ENCODE measurements around the gene SLCO4A1.

DNA sequence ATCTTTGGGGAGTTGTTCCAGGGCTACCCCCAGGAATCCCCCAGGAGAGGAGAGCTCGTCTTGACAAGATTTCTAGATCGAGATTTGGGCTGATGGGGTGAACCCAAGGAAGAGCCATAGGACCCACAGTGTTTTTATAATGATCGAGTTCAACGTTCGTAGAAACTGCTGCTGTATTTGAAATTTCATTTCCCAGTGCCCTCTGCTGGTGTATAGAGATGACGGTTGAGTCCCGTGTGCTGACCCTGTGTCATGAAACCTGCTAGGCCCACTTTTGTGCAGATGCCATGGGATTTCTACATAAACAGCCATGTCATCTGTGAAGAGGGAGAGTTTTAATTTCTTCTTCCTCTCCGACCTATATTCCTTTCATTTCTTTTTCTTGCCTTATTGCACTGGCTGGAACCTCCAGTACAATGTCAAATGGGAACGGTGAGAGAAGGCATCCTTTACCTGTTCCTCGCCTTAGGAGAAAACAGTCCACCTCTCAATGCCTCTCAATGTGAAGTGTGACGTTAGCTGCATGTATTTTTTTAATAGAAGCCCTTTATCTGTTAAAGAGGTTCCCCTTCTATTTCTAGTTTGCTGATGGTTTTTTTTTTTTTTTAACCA is 37.8 kb downstream of the SLCO4A1 start:
- TF ChIP-seq, protein P1, sequence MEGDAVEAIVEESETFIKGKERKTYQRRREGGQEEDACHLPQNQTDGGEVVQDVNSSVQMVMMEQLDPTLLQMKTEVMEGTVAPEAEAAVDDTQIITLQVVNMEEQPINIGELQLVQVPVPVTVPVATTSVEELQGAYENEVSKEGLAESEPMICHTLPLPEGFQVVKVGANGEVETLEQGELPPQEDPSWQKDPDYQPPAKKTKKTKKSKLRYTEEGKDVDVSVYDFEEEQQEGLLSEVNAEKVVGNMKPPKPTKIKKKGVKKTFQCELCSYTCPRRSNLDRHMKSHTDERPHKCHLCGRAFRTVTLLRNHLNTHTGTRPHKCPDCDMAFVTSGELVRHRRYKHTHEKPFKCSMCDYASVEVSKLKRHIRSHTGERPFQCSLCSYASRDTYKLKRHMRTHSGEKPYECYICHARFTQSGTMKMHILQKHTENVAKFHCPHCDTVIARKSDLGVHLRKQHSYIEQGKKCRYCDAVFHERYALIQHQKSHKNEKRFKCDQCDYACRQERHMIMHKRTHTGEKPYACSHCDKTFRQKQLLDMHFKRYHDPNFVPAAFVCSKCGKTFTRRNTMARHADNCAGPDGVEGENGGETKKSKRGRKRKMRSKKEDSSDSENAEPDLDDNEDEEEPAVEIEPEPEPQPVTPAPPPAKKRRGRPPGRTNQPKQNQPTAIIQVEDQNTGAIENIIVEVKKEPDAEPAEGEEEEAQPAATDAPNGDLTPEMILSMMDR (IDR thresholded peaks at IDR 0.05): no peak
- TF ChIP-seq POLR2AphosphoS5 (IDR thresholded peaks at IDR 0.05): no peak
- no peak for TF ChIP-seq EP300 (IDR thresholded peaks at IDR 0.05)
